ENCODE measurements around the gene NEBL.
A peak's percentile ranks its signal among the peaks of the same experiment; 100 is the strongest.

NEBL gene

GRCh38 chr10:20778008-20778757, 118.9 kb downstream of the NEBL start:
- DNase-seq (ENCODE audit: low read depth), result no peak

- no peak for DNase-seq (ENCODE audit: low read depth)
These were observed 120.6 kb downstream of the NEBL start for GRCh38 chr10:20776384-20777118.

GRCh38 chr10:20771051-20771450, 126.1 kb downstream of the NEBL start:
- DNase-seq (ENCODE audit: low read depth), result peak; percentile 65

- DNase-seq (ENCODE audit: low read depth), result peak; percentile 81
These were observed 127.6 kb downstream of the NEBL start for GRCh38 chr10:20769481-20769880.

GRCh38 chr10:20768843-20769242, 128.3 kb downstream of the NEBL start:
- DNase-seq (ENCODE audit: low read depth), result peak; percentile 31

GRCh38 chr10:20767028-20767427, 130.1 kb downstream of the NEBL start:
- peak; percentile 59 for DNase-seq (ENCODE audit: low read depth)

- DNase-seq (ENCODE audit: low read depth), result no peak
These were observed 132.0 kb downstream of the NEBL start for GRCh38 chr10:20765066-20765465.

GRCh38 chr10:20760460-20760859, 136.7 kb downstream of the NEBL start:
- DNase-seq (ENCODE audit: low read depth), result no peak

GRCh38 chr10:20748551-20748950, 148.6 kb downstream of the NEBL start:
- no peak for DNase-seq (ENCODE audit: low read depth)

- no peak for DNase-seq (ENCODE audit: low read depth)
These were observed 149.3 kb downstream of the NEBL start for GRCh38 chr10:20747782-20748181.

GRCh38 chr10:20746856-20747255, 150.3 kb downstream of the NEBL start:
- DNase-seq (ENCODE audit: low read depth), result no peak

- no peak for DNase-seq (ENCODE audit: low read depth)
These were observed 151.3 kb downstream of the NEBL start for GRCh38 chr10:20745556-20746375.

- DNase-seq (ENCODE audit: low read depth), result no peak
These were observed 152.3 kb downstream of the NEBL start for GRCh38 chr10:20744821-20745220.

- no peak for DNase-seq (ENCODE audit: low read depth)
These were observed 153.2 kb downstream of the NEBL start for GRCh38 chr10:20743942-20744341.

GRCh38 chr10:20742737-20743541, 154.2 kb downstream of the NEBL start:
- DNase-seq (ENCODE audit: low read depth), result no peak

- DNase-seq (ENCODE audit: low read depth), result no peak
These were observed 157.0 kb downstream of the NEBL start for GRCh38 chr10:20740120-20740519.

GRCh38 chr10:20737107-20737506, 160.0 kb downstream of the NEBL start:
- DNase-seq (ENCODE audit: low read depth), result no peak
